Measurements from ENCODE around the gene SLC25A47. TPM values are rescaled to one million over a fixed set of nuclear protein-coding genes. Genes with fewer than 3 reads are reported as not detected.

Gene SLC25A47
- total RNA-seq, 3 donors from 2014 or later: 0.16 TPM; not detected in 2

DNA sequence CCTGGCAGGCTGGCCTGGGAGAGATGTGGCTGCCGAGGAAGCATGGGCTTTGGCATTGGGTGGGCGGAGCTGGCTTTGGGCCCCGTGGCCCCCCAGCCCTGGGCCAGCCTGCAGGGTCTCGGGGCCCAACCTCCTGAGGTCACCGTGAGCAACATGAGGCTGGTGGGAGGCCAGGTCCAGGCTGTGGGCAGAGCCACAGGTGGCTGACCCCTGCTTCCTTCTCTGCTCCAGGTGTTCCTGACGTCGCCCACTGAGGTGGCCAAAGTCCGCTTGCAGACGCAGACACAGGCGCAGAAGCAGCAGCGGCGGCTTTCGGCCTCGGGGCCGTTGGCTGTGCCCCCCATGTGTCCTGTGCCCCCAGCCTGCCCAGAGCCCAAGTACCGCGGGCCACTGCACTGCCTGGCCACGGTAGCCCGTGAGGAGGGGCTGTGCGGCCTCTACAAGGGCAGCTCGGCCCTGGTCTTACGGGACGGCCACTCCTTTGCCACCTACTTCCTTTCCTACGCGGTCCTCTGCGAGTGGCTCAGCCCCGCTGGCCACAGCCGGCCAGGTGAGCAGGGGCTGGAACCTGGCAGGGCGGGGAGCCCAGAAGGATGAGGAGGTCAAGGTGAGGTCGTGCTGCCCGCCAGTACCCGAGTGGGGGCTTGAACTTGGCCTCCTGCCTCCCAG is 5.5 kb downstream of the SLC25A47 start:
- no peaks in the 10 kb centered on the region for H3K27me3 ChIP-seq
- H3K9me3 ChIP-seq: no peaks in the 10 kb centered on the region
- no peaks in the 10 kb centered on the region for H3K36me3 ChIP-seq
- DNase-seq (ENCODE audit: low spot score in 2 of 2): no peak
- no peak overlapping the region for H3K4me3 ChIP-seq
- intact Hi-C loops (cut with DNase I; ENCODE audit: low total_unique reads): no loop called here
- H3K27ac ChIP-seq: no peak overlapping the region
- TF ChIP-seq POLR2A (IDR thresholded peaks at IDR 0.05): no peak
- TF ChIP-seq, protein P1, sequence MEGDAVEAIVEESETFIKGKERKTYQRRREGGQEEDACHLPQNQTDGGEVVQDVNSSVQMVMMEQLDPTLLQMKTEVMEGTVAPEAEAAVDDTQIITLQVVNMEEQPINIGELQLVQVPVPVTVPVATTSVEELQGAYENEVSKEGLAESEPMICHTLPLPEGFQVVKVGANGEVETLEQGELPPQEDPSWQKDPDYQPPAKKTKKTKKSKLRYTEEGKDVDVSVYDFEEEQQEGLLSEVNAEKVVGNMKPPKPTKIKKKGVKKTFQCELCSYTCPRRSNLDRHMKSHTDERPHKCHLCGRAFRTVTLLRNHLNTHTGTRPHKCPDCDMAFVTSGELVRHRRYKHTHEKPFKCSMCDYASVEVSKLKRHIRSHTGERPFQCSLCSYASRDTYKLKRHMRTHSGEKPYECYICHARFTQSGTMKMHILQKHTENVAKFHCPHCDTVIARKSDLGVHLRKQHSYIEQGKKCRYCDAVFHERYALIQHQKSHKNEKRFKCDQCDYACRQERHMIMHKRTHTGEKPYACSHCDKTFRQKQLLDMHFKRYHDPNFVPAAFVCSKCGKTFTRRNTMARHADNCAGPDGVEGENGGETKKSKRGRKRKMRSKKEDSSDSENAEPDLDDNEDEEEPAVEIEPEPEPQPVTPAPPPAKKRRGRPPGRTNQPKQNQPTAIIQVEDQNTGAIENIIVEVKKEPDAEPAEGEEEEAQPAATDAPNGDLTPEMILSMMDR (IDR thresholded peaks at IDR 0.05): no peak
- no peak for TF ChIP-seq POLR2AphosphoS5 (IDR thresholded peaks at IDR 0.05)
- no peaks in the 10 kb centered on the region for H3K4me1 ChIP-seq

DNA sequence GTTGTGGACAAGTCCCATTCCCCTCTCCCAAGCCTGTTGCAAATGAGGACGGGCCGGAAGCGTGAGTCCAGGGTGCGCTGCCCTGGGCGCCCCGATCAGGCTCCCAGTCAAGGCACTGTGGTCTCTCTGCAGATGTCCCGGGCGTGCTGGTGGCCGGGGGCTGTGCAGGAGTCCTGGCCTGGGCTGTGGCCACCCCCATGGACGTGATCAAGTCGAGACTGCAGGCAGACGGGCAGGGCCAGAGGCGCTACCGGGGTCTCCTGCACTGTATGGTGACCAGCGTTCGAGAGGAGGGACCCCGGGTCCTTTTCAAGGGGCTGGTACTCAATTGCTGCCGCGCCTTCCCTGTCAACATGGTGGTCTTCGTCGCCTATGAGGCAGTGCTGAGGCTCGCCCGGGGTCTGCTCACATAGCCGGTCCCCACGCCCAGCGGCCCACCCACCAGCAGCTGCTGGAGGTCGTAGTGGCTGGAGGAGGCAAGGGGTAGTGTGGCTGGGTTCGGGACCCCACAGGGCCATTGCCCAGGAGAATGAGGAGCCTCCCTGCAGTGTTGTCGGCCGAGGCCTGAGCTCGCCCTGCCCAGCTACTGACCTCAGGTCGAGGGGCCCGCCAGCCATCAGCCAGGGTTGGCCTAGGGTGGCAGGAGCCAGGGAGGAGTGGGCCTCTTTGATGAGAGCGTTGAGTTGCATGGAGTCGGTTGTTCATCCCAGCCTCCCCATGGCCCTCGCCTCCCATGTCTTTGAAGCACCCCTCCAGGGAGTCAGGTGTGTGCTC is 6.3 kb downstream of the SLC25A47 start:
- intact Hi-C loops (cut with DNase I; ENCODE audit: low total_unique reads): no loop called here
- no peaks in the 10 kb centered on the region for H3K4me1 ChIP-seq
- no peaks in the 10 kb centered on the region for H3K36me3 ChIP-seq
- no peak overlapping the region for H3K27ac ChIP-seq
- TF ChIP-seq, protein P1 (IDR thresholded peaks at IDR 0.05): no peak
- TF ChIP-seq POLR2AphosphoS5 (IDR thresholded peaks at IDR 0.05): no peak
- no peak for TF ChIP-seq POLR2A (IDR thresholded peaks at IDR 0.05)
- H3K4me3 ChIP-seq: no peak overlapping the region
- H3K27me3 ChIP-seq: no peaks in the 10 kb centered on the region
- no peak for DNase-seq (ENCODE audit: low spot score in 2 of 2)
- H3K9me3 ChIP-seq: no peaks in the 10 kb centered on the region

DNA sequence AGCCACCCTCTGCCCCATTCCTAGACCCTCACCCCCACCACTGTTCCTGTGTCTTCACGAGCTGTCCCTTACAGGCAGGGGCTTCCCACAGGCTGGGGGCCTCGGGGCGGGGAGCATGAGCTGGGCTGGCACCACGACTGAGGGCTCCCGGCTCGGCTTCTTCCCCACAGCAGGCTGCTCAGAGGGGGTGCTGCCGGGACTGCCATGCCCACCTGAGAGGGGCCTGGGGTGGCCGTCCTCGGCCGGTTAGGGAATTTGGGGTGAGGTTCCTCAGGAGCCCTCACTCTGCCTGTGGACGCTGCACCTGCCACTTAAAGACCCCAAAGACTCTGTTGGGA is 6.8 kb downstream of the SLC25A47 start:
- no peak for DNase-seq (ENCODE audit: low spot score in 2 of 2)
- H3K4me3 ChIP-seq: no peak overlapping the region
- no peaks in the 10 kb centered on the region for H3K9me3 ChIP-seq
- H3K27ac ChIP-seq: no peak overlapping the region
- intact Hi-C loops (cut with DNase I; ENCODE audit: low total_unique reads): no loop called here
- H3K27me3 ChIP-seq: no peaks in the 10 kb centered on the region
- H3K4me1 ChIP-seq: no peaks in the 10 kb centered on the region
- no peak for TF ChIP-seq POLR2A (IDR thresholded peaks at IDR 0.05)
- TF ChIP-seq POLR2AphosphoS5 (IDR thresholded peaks at IDR 0.05): no peak
- H3K36me3 ChIP-seq: no peaks in the 10 kb centered on the region

DNA sequence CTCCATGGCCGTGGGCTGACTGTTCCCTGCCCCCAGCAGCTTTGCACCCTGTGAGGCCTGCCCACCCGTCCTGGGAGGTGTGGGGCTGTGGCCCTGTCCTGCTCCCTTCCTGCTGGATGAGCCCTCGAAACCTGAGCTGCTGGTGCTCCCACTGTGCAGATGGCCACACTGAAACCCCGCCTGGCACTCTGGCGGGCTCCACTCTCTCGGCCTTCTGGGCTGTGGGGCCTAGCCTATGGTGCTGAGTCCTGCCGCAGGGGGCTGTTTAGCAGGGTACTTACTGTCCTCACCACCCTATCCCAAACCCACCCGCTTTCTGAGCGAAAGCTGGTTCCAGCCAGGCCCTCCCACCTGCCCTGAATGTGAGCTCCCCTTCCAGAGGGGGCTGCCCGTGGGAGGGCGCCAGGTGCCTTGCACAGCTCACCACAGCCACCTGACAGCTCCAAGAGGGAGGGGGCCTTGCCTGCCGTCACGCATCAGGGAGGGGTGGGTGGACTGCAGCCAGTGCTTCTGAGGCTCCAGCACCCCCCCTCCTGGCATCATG is 7.3 kb downstream of the SLC25A47 start:
- TF ChIP-seq, protein P1 (IDR thresholded peaks at IDR 0.05): no peak
- no peak for TF ChIP-seq POLR2A (IDR thresholded peaks at IDR 0.05)
- TF ChIP-seq POLR2AphosphoS5 (IDR thresholded peaks at IDR 0.05): no peak
- Histone ChIP-seq H3K4me1 (no peaks in the 10 kb centered on the region), H3K36me3 (no peaks in the 10 kb centered on the region), H3K4me3 (no peak overlapping the region), H3K27ac (no peak overlapping the region), H3K27me3 (no peaks in the 10 kb centered on the region), H3K9me3 (no peaks in the 10 kb centered on the region)
- no peak for DNase-seq (ENCODE audit: low spot score in 2 of 2)
- intact Hi-C loops (cut with DNase I; ENCODE audit: low total_unique reads): no loop called here

DNA sequence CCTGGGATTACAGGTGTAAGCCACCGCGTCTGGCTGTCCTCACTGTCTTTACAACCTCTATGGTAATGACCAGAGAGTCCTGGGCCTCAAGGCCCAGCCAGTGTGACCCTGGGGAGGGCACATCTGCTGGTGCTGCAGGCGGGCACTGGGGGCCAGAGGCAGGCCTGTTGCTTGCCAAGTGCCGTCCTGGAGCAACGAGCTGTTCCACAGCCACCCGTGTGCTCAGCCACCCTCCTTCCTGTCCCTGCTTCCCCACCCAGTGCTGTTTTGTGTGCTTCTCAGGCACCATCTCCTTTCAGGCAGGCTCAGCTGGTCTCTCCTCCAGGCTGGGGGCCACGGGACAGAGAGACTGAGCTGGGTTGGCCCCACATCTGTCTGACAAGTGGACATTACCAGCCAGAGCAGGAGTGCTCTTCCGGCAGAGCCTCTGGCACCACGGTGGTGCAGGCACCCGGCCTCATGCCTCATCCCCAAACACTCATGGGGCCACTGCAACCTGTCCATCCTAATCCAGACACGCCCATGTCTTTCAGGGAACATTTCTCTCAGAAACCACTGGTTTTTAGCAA is 9.0 kb downstream of the SLC25A47 start:
- TF ChIP-seq POLR2A (IDR thresholded peaks at IDR 0.05) (no peak), POLR2AphosphoS5 (IDR thresholded peaks at IDR 0.05) (no peak)
- TF ChIP-seq, protein P1 (IDR thresholded peaks at IDR 0.05): no peak

More for the DNA sequence above, 9.0 kb downstream of the SLC25A47 start:
- no peaks in the 10 kb centered on the region for H3K36me3 ChIP-seq
- no peak overlapping the region for H3K27ac ChIP-seq
- no peak for DNase-seq (ENCODE audit: low spot score in 2 of 2)
- no peaks in the 10 kb centered on the region for H3K27me3 ChIP-seq
- no peaks in the 10 kb centered on the region for H3K9me3 ChIP-seq
- intact Hi-C loops (cut with DNase I; ENCODE audit: low total_unique reads): no loop called here
- no peak overlapping the region for H3K4me3 ChIP-seq
- H3K4me1 ChIP-seq: no peaks in the 10 kb centered on the region

Measured in breast epithelium (tissue), 4 donors.